ENCODE results near the gene PIK3CA. TPM values are rescaled to one million over a fixed set of nuclear protein-coding genes. Genes with fewer than 3 reads are reported as not detected.
"Not testable (repeated sequence)": the region's sequence is repeated elsewhere in the genome, so short reads cannot be mapped to it uniquely, and the experiment has no call there.

The PIK3CA gene
- total RNA-seq, 2 donors from 2014 or later, result 6.3 to 11.7 TPM

GRCh38 chr3:179107617-179108016 is 40.5 kb upstream of the PIK3CA start:
- H3K27me3 ChIP-seq, result no peaks in the 10 kb centered on the region
- no peak overlapping the region for H3K27ac ChIP-seq
- 80 to 81% methylated on average over 3 of the region's 3 CpGs for WGBS, 2 donors
- DNase-seq (no peak), ATAC-seq (no peak)
- no peaks in the 10 kb centered on the region for H3K4me1 ChIP-seq
- no peak overlapping the region for H3K4me3 ChIP-seq
- H3K9me3 ChIP-seq, result no peaks in the 10 kb centered on the region
- TF ChIP-seq POLR2A (IDR thresholded peaks at IDR 0.05), result no peak
- no peak for TF ChIP-seq CTCF (IDR thresholded peaks at IDR 0.05)
- H3K36me3 ChIP-seq (replicated peaks in 1 of 2; ENCODE audit: insufficient read depth in 1 of 2, low read depth in 2 of 2), result no peaks in the 10 kb centered on the region
- intact Hi-C loops (cut with DNase I), result loop anchor here (10.0 kb wide), 1 partner anchor 197 kb away; no protein-coding TSS in a partner anchor

- Histone ChIP-seq H3K4me1 (no peaks in the 10 kb centered on the region), H3K27me3 (no peaks in the 10 kb centered on the region), H3K36me3 (replicated peaks in 1 of 2; ENCODE audit: insufficient read depth in 1 of 2, low read depth in 2 of 2) (no peaks in the 10 kb centered on the region), H3K9me3 (no peaks in the 10 kb centered on the region), H3K27ac (no peak overlapping the region), H3K4me3 (no peak overlapping the region)
- intact Hi-C loops (cut with DNase I), result loop anchor here (10.0 kb wide), 1 partner anchor 197 kb away; no protein-coding TSS in a partner anchor
- TF ChIP-seq POLR2A (IDR thresholded peaks at IDR 0.05), result no peak
- no peak for TF ChIP-seq CTCF (IDR thresholded peaks at IDR 0.05)
- DNase-seq (no peak), ATAC-seq (no peak)
- 50 to 71% methylated on average over 1 of the region's 1 CpG for WGBS, 2 donors
Measured at GRCh38 chr3:179108086-179108485, 40.1 kb upstream of the PIK3CA start.

- Histone ChIP-seq H3K4me3 (no peak overlapping the region), H3K27me3 (no peaks in the 10 kb centered on the region), H3K36me3 (replicated peaks in 1 of 2; ENCODE audit: insufficient read depth in 1 of 2, low read depth in 2 of 2) (no peaks in the 10 kb centered on the region), H3K27ac (no peak overlapping the region), H3K9me3 (no peaks in the 10 kb centered on the region), H3K4me1 (no peaks in the 10 kb centered on the region)
- no peak for DNase-seq
- intact Hi-C loops (cut with DNase I), result no loop called here
- no peak for TF ChIP-seq CTCF (IDR thresholded peaks at IDR 0.05)
- no peak for TF ChIP-seq POLR2A (IDR thresholded peaks at IDR 0.05)
- 48 to 55% methylated on average over 2 of the region's 2 CpGs for WGBS, 2 donors
- ATAC-seq, result no peak
Measured at GRCh38 chr3:179113903-179114302, 34.3 kb upstream of the PIK3CA start.

GRCh38 chr3:179115444-179115843 is 32.7 kb upstream of the PIK3CA start:
- DNase-seq; H3K4me1 ChIP-seq; intact Hi-C loops (cut with DNase I); H3K4me3 ChIP-seq; ATAC-seq; H3K27ac ChIP-seq; H3K36me3 ChIP-seq (replicated peaks in 1 of 2; ENCODE audit: insufficient read depth in 1 of 2, low read depth in 2 of 2); H3K27me3 ChIP-seq; H3K9me3 ChIP-seq: not testable (repeated sequence)
- WGBS, 2 donors, result 33 to 54% methylated on average over 1 of the region's 1 CpG

- TF ChIP-seq POLR2A (IDR thresholded peaks at IDR 0.05) (no peak), CTCF (IDR thresholded peaks at IDR 0.05) (no peak)
- intact Hi-C loops (cut with DNase I), result no loop called here
- 54 to 63% methylated on average over 2 of the region's 2 CpGs for WGBS, 2 donors
Measured at GRCh38 chr3:179116816-179117215, 31.3 kb upstream of the PIK3CA start.

GRCh38 chr3:179132191-179132890 is 15.8 kb upstream of the PIK3CA start:
- H3K36me3 ChIP-seq (replicated peaks in 1 of 2; ENCODE audit: insufficient read depth in 1 of 2, low read depth in 2 of 2); intact Hi-C loops (cut with DNase I); H3K27me3 ChIP-seq; H3K9me3 ChIP-seq; H3K4me1 ChIP-seq; ATAC-seq; H3K4me3 ChIP-seq: not testable (repeated sequence)
- 60 to 72% methylated on average over 17 to 25 of the region's 27 CpGs for WGBS, 2 donors
- peak overlapping the region in 1 of 4 donors; percentile 30 for H3K27ac ChIP-seq
- peak in 2 of 4 donors; percentile 28 to 39 for DNase-seq

More at GRCh38 chr3:179116816-179117215, 31.3 kb upstream of the PIK3CA start:
- Histone ChIP-seq H3K4me3 (no peak overlapping the region), H3K4me1 (no peaks in the 10 kb centered on the region), H3K9me3 (no peaks in the 10 kb centered on the region), H3K36me3 (replicated peaks in 1 of 2; ENCODE audit: insufficient read depth in 1 of 2, low read depth in 2 of 2) (no peaks in the 10 kb centered on the region), H3K27ac (no peak overlapping the region), H3K27me3 (no peaks in the 10 kb centered on the region)
- no peak for DNase-seq
- ATAC-seq, result no peak
